Measurements from ENCODE around the gene NUBPL. TPM values are rescaled to one million over a fixed set of nuclear protein-coding genes. Genes with fewer than 3 reads are reported as not detected.
A peak's percentile ranks its signal among the peaks of the same experiment; 100 is the strongest.

Gene NUBPL
- total RNA-seq, 1 donor from 2014 or later: 6.3 TPM

DNA sequence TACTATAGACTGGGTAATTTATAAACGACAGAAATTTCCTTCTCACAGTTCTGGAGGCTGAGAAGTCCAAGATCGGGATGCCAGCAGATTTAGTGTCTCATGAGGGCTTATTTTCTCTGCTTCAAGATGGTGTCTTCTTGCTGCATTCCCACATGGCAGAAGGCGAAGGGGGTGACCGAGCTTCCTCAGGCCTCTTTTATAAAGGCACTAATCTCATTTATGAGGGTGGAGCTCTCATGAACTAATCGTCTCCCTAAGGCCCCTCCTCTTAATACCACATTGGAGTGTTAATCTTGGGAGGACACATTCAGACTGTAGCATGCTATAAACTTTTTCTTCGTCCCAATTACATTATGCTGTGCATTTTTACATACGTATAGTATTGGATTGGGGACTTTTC lies 315.5 kb downstream of the NUBPL start:
- no peak for DNase-seq (ENCODE audit: low read depth)
- TF ChIP-seq, protein P1, sequence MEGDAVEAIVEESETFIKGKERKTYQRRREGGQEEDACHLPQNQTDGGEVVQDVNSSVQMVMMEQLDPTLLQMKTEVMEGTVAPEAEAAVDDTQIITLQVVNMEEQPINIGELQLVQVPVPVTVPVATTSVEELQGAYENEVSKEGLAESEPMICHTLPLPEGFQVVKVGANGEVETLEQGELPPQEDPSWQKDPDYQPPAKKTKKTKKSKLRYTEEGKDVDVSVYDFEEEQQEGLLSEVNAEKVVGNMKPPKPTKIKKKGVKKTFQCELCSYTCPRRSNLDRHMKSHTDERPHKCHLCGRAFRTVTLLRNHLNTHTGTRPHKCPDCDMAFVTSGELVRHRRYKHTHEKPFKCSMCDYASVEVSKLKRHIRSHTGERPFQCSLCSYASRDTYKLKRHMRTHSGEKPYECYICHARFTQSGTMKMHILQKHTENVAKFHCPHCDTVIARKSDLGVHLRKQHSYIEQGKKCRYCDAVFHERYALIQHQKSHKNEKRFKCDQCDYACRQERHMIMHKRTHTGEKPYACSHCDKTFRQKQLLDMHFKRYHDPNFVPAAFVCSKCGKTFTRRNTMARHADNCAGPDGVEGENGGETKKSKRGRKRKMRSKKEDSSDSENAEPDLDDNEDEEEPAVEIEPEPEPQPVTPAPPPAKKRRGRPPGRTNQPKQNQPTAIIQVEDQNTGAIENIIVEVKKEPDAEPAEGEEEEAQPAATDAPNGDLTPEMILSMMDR (conservative IDR thresholded peaks at IDR 0.05; ENCODE audit: low read depth, low read length): no peak
- no peak overlapping the region for H3K4me3 ChIP-seq (ENCODE audit: low read depth, low read length)

DNA sequence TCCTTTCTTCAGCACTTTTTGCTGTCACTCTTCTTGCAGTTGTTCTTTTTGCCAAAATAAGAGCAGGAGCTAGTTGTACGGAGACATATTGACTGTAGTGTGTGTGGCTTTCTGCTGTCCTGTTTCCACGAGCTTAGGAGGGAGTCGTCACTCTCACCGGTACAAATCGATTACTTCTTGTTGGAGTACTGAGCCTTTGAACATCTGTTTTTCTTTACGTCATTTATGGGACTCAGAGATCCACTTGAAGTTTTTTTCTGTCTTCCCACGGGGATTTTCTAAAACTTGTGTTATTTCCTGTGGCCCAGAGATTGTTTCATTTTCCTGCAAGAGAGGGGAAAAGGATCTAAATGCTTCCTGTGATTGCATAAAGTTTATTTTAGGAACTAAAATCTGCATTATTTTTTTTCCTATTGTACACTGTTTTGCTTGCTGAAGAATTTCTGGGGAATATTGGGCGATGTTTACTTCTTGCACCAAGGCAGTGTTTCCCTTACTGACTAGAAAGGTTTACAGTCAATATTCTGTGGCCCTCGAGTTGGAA lies 316.1 kb downstream of the NUBPL start:
- no peak overlapping the region for H3K4me3 ChIP-seq (ENCODE audit: low read depth, low read length)
- TF ChIP-seq, protein P1 (conservative IDR thresholded peaks at IDR 0.05; ENCODE audit: low read depth, low read length): no peak
- no peak for DNase-seq (ENCODE audit: low read depth)

DNA sequence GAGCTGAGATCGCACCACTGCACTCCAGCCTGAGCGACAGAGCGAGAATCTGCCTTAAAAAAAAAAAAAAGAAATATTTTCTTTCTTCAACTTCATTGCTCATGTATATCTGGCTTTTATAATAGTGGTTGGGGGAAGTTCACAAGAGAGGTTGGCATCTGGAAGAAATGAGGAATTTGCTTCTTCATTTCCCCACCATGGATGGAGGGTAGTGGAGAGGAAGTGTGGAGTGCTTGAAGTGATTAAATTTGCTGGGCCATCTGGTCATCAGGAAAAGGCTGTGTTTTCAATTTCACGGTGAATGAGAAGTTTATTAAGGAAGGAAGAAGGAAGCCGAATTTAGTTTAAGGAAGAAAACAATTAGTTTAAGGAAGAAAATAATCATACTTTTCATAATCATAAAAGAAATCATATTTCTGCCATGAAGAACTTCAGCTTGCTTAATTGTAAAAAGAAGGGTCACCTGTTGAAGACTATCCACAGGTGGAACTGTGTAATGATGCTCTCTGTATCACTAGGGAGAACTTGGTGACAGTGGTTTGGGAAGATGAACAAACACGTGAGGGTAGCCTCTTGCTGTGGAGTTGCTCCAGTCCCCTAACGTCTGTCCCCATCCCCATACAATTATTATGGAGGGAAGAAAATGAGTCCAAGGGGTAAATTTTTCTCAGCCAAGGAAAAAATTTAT lies 318.6 kb downstream of the NUBPL start:
- TF ChIP-seq, protein P1 (conservative IDR thresholded peaks at IDR 0.05; ENCODE audit: low read depth, low read length): no peak
- no peak for DNase-seq (ENCODE audit: low read depth)
- H3K4me3 ChIP-seq (ENCODE audit: low read depth, low read length): no peak overlapping the region

DNA sequence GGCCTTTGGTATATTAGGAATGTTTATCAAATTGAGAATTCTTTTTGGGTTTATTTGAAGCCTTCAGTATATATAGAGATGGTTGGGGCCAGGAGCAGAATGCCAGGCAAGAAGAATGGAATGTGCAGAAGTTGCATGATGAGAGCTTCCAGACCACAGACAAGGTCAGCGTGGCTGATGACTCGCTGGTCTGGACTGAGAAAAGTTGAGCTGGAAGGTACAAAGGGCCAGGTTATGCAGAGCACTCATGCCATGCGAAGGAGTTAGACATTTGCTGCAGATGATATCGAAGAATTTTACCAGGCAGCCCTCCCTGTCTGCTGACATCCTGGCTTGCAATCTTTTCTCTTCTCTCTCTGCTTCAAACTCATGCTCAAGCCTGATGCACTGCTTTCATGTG lies 319.7 kb downstream of the NUBPL start:
- peak; percentile 86 for DNase-seq (ENCODE audit: low read depth)
- TF ChIP-seq, protein P1 (conservative IDR thresholded peaks at IDR 0.05; ENCODE audit: low read depth, low read length): no peak
- H3K4me3 ChIP-seq (ENCODE audit: low read depth, low read length): no peak overlapping the region

DNA sequence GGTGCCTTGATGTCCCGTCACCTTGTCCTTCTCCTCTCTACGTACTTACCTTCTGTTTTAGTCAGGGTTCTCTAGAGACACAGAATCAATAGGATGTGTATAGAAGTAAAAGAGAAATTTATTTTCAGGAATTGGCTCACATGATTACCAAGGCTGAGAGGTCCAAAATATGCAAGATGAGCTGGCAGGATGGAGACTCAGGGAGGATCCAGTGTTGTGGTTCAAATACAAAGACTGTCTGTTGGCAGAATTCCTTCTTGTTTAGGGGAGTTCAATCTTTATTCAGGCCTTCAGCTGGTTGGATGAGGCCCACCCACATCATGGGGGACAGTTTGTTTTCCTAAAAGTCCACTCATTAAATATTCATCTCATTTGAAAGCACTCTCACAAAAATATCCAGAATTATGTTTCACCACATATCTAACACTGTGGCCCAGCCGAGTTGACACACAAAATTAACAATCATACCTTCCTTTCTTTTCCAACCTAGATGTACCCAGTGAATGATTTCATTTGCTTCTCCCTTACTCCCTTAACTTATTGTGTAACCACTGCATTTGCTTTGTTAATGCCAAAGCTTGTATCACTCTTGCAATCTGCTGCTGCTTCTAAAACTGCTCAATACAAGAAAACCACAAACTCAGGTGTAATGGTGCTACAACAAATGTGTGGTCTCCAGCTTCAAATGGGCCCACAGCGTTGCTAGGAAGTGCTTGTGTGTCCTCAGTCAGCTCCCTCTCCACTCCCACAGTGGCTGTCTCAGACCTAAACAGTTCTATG lies 320.5 kb downstream of the NUBPL start:
- no peak overlapping the region for H3K4me3 ChIP-seq (ENCODE audit: low read depth, low read length)
- TF ChIP-seq, protein P1 (conservative IDR thresholded peaks at IDR 0.05; ENCODE audit: low read depth, low read length): no peak
- DNase-seq (ENCODE audit: low read depth): no peak

DNA sequence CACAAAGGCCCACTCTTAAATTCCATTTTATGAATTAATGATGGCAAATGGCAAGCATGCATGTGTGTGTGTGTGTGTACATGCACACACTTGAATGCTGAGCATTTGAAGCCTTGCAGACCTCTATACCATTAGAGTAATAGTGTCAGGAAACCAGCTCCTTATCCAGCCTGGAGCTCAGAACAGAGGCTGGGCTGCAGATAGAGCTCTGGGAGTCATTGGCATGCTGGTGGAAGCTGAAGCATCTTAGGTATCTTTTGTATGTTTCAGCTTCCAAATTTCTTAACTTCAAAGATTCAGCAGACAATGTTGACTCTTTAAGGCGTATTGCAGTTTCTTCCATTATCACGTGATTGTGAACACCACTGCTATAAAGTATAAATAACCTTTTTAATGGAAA lies 323.0 kb downstream of the NUBPL start:
- no peak overlapping the region for H3K4me3 ChIP-seq (ENCODE audit: low read depth, low read length)

More for the DNA sequence above, 323.0 kb downstream of the NUBPL start:
- no peak for DNase-seq (ENCODE audit: low read depth)
- TF ChIP-seq, protein P1 (conservative IDR thresholded peaks at IDR 0.05; ENCODE audit: low read depth, low read length): no peak

Data from epithelial cell of proximal tubule (primary cell).